GM21447 (cell line): ENCODE measurements around the gene SPDYE2B.
A peak's percentile ranks its signal among the peaks of the same experiment; 100 is the strongest.
"Not testable (repeated sequence)": the region's sequence is repeated elsewhere in the genome, so short reads cannot be mapped to it uniquely, and the experiment has no call there.

Experiments
- ATAC-seq: cut with Tn5 transposase; IDR thresholded peaks from one replicate; pipeline ENCODE4 v1.9.1; 2021; ENCODE audit not compliant: unreplicated experiment

The SPDYE2B gene

GRCh38 chr7:102638848-102639247, 11.3 kb upstream of the SPDYE2B start:
- ATAC-seq = not testable (repeated sequence)

DNA sequence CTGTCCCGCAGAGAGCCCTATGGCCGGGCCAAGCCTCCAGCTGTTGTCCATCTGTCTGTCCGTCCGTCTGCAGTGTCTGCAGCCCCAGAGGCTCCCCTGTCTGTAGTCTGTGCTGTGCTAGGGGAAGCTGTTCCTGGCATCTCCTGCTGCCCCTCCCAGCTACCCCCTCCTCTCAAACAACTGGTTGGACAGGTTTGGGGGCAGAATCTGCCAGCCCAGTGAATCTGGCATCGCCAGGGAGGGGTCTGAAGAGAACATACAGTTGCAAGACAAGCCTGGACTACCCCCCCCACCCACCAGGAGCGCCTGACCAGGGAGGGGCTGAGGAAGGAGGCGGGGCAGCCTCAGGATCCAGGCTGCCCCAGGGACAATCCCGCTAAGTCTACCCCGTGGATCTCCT, 7.4 kb upstream of the SPDYE2B start, which contains the start of gene UPK3BL1:
Gene UPK3BL1 (minus strand): TSS at position 101 of the 400 bp plus-strand sequence. CDS start 50 bp downstream, at position 51.
- not testable (repeated sequence) for ATAC-seq

- not testable (repeated sequence) for ATAC-seq
Observed at GRCh38 chr7:102643404-102643803, 6.7 kb upstream of the SPDYE2B start.

DNA sequence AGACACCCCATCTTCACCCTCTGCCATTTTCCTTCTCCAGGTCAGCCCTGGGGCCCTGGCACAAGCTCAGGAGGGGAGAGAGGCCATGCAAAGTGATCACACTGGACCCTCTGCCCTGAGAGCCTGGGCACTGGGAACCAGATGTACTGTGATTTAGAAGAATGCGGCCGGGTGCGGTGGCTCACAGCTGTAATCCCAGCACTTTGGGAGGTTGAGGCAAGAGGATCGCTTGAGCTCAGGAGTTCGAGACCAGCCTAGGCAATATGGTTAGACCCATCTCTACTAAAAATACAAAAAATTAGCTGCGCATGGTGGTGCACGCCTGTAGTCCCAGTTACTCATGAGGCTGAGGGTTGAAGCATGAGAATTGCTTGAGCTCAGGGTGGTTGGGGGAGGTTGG, 2.3 kb upstream of the SPDYE2B start:
- ATAC-seq = not testable (repeated sequence)

GRCh38 chr7:102664765-102665164, 14.6 kb downstream of the SPDYE2B start:
- not testable (repeated sequence) for ATAC-seq

DNA sequence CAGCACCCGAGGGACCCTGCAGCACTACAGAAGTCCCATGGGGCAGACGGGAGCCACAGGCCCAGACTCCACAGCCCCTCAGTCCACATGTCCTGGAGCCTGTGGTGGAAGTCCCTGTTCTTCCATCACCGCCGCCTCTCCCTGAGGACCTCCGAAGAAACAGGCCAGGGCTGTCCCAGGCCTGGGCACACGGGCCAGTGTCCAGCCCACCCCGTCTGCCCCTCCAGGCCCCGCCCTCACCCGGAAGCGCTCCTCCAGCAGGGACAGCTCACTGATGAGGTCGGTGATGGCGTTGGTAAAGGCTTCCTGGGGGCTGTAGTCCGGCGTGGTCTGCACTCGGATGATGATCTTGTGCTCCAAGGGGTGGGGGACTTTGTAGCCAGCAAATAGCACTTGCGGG, 16.7 kb downstream of the SPDYE2B start:
- not testable (repeated sequence) for ATAC-seq

- ATAC-seq = not testable (repeated sequence)
Observed at GRCh38 chr7:102667523-102667922, 17.4 kb downstream of the SPDYE2B start.

- peak; percentile 54 for ATAC-seq
Observed at GRCh38 chr7:102671166-102671955, 21.2 kb downstream of the SPDYE2B start, which contains the start of gene POLR2J2. TSS of gene POLR2J2 (minus strand) at chr7:102671663. CDS start at chr7:102671601, 62 bp downstream.

DNA sequence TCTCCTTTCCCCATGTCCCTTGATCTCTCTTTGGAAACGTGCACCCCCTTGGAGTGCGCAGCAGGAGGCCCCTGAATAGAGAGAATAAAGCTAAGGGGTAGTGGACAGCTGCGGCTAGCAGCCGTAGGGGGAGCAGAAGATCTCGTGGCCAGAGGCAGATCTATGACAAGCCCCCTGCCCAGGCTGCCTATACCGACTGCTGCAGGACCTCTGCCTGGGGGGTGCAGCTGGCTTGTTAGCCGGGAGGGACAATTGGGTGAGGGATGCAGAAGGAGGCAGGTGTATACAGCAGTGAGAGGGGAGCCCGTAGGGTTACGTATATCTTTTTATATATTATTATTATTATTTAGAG, 21.8 kb downstream of the SPDYE2B start:
- peak; percentile 35 for ATAC-seq

DNA sequence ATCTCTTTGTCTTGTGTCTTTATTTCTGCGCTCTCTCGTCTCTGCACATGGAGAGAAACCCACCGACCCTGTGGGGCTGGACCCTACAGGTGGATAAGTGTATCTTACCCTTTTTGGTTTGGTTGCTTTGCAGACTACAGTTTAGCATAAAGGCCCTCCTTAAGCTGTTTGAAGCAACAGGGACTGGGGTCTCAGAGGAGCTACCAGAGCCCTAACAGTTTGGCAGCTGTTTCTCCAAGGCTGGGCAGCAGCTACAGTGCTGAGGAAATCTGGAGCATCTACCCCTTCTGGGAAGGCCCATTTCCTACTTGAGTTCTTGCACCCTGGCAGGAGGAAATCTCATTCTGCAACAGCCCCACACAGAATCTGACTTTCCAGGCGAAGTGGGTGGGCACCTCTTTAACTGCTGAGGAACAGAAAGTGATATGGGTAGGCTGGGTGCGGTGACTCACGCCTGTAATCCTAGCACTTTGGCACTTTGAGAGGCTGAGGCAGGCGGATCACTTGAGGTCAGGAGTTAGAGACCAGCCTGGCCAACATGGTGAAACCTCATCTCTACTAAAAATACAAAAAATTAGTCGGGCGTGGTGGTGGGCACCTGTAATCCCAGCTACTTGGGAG, 23.4 kb downstream of the SPDYE2B start:
- ATAC-seq = not testable (repeated sequence)

GRCh38 chr7:102675545-102675944, 25.4 kb downstream of the SPDYE2B start:
- not testable (repeated sequence) for ATAC-seq

- not testable (repeated sequence) for ATAC-seq
Observed at GRCh38 chr7:102680780-102681179, 30.7 kb downstream of the SPDYE2B start.

GRCh38 chr7:102682560-102682959, 32.4 kb downstream of the SPDYE2B start:
- ATAC-seq = not testable (repeated sequence)

- ATAC-seq = peak; percentile 84
Observed at GRCh38 chr7:102688299-102689036, 38.3 kb downstream of the SPDYE2B start.

GRCh38 chr7:102689436-102690282, 39.5 kb downstream of the SPDYE2B start:
- peak; percentile 36 for ATAC-seq

DNA sequence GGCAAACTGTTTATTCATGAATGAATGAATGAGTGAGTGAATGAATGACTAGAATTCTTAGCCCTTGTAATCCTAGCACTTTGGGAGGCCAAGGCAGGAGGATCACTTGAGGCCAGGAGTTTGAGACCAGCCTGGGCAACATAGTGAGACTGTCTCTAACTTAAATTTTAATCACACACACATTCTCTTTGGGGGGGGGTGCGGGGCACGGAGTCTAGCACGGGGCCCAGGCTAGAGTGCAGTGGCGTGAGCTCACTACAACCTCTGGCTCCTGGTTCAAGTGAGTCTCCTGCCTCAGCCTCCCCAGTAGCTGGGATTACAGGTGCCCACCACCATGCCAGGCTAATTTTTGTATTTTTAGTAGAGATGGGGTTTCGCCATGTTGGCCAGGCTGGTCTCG, 40.5 kb downstream of the SPDYE2B start:
- ATAC-seq = not testable (repeated sequence)

DNA sequence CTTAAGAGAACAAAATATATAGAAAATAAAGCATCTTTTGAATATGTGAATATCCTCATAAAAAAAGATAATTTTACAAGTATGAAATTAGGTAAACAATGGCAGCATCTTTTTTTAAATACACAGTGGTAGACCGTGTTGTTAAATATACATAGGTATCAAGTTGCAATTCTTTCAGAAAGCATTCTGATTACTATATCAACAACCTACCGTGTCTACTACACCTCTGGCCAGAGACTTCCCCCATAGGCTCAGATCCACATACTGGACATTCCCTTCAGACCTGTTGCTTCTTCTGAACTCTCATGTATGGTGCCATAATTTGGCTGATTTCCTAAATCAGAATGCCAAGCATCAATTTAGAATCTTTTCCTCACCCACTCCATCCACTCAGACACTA, 43.9 kb downstream of the SPDYE2B start:
- not testable (repeated sequence) for ATAC-seq

DNA sequence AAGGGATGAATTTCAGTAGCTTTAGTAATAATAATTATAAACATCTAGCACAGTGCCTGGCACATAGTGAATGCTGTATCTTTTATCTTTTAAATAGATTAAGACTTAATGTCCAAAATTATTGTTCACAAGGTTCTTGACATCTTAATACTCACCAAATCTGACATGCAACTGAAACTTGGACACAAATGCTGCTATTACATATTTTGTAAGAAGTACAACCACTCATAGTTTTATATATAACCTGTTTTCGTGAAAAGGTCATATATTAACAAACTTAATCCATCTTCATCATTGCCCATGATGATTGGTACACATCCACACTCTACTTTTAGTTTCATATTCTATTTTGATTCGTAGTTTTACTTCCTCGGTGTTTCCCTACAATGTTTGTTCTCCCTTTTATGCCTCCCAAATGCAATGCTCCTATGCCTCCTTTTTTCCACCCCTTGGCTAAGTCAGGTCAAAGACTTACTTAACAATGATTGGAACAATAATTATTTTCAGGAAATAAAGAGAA, 45.0 kb downstream of the SPDYE2B start:
- peak; percentile 73 for ATAC-seq

DNA sequence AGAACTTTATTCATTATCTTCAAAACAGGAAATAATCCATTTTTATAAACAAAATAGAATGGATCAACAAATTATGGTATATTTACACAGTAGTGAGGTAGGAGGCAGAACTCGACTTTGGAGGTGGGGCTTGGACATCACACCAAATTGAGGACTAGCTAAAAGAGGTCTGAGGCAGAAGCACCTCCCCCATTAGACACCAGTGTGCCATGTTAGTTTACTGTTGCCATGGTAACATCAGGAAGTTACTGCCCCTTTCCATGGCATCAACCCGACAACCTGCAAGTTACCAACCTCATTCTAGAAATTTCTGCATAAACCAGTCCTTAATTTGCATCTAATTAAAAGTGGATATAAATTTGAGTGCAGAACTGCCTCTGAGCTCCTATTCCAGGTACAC, 45.9 kb downstream of the SPDYE2B start:
- ATAC-seq = not testable (repeated sequence)
